ENCODE data around the gene SLC35A3.

Gene SLC35A3

GRCh38 chr1:100076744-100077143, 106.9 kb downstream of the SLC35A3 start:
- no peak for DNase-seq (ENCODE audit: low spot score)

GRCh38 chr1:100077531-100077930, 107.7 kb downstream of the SLC35A3 start:
- DNase-seq (ENCODE audit: low spot score), result peak; percentile 51

- DNase-seq (ENCODE audit: low spot score), result no peak
Measured at GRCh38 chr1:100080331-100080730, 110.5 kb downstream of the SLC35A3 start.
